SK-N-SH (cell line): ENCODE measurements around the gene LAMTOR2. TPM values are rescaled to one million over a fixed set of nuclear protein-coding genes. Genes with fewer than 3 reads are reported as not detected.

Source experiments
- CTCF ChIA-PET: fragments of 300-600, 350-600 bp; formaldehyde crosslinking; extraction: SDS; loops from one replicate; lab custom pipeline; 2021; lab: Yijun Ruan, JAX
- POLR2A ChIA-PET: fragments of 350-600 bp; sonication (Branson Sonifier 250); formaldehyde crosslinking; extraction: SDS; loops from one replicate; lab custom pipeline; 2020; ENCODE audit warnings: antibody characterized with exemption, inconsistent platforms; lab: Yijun Ruan, JAX
- DNase-seq: peaks from one replicate; pipeline ENCODE4 v3.0.0; 2012
- H2AFZ ChIP-seq: fragments of 200-600 bp; sonication (generic); 2 replicates; pipeline ENCODE4 v1.8.1; 2016; ENCODE audit warnings: antibody characterized with exemption, mild to moderate bottlenecking, low read depth
- H3F3A ChIP-seq: fragments of 200-600 bp; sonication (generic); replicated peaks from 2 replicates; pipeline ENCODE3; 2016; ENCODE audit warnings: antibody characterized with exemption, mild to moderate bottlenecking; ENCODE audit not compliant: insufficient read depth
- H3K27ac ChIP-seq, 2 experiments: fragments of 200-500 bp in 1 of 2; fragments of 200-600 bp in 1 of 2; sonication (Bioruptor generic) in 1 of 2; sonication (generic), shearing (Covaris generic) in 1 of 2; 2 replicates each; pipeline versions ENCODE4 v1.5.1 to v1.6.1; 2014 to 2016; ENCODE audit warnings: low read depth in 2 of 2, inconsistent platforms in 1 of 2, low read length in 1 of 2, mild to moderate bottlenecking in 1 of 2, mixed read lengths in 1 of 2
- H3K27me3 ChIP-seq: fragments of 200-600 bp; sonication (generic), shearing (Covaris generic); 2 replicates; pipeline ENCODE4 v1.6.1; 2016; ENCODE audit warnings: mixed run types; ENCODE audit not compliant: insufficient read depth
- H3K36me3 ChIP-seq, 2 experiments: fragments of 200-500 bp in 1 of 2; fragments of 200-600 bp in 1 of 2; sonication (Bioruptor generic) in 1 of 2; sonication (generic) in 1 of 2; replicated peaks in 1 of 2; 2 replicates each; pipeline versions ENCODE3 to v1.5.1; 2014 to 2016; ENCODE audit warnings: low read length in 1 of 2, mild to moderate bottlenecking in 1 of 2; ENCODE audit not compliant: insufficient read depth in 2 of 2, control insufficient read depth in 1 of 2
- H3K4me1 ChIP-seq, 2 experiments: fragments of 200-500 bp in 1 of 2; fragments of 200-600 bp in 1 of 2; sonication (Bioruptor generic) in 1 of 2; sonication (generic), shearing (Covaris generic) in 1 of 2; 2 replicates each; pipeline versions ENCODE4 v1.5.1 to v1.6.1; 2014 to 2016; ENCODE audit warnings: low read depth in 1 of 2, low read length in 1 of 2, mixed run types in 1 of 2; ENCODE audit not compliant: insufficient read depth in 2 of 2, control insufficient read depth in 1 of 2
- H3K4me2 ChIP-seq: fragments of 200-600 bp; sonication (generic), shearing (Covaris generic); 2 replicates; pipeline ENCODE4 v1.6.1; 2017; ENCODE audit warnings: mixed run types
- H3K4me3 ChIP-seq, 2 experiments: fragments of 200-500 bp in 1 of 2; fragments of 200-600 bp in 1 of 2; sonication (Bioruptor generic) in 1 of 2; sonication (generic), shearing (Covaris generic) in 1 of 2; 2 replicates each; pipeline versions ENCODE4 v1.5.1 to v1.8.1; 2014 to 2016; ENCODE audit warnings: low read depth in 2 of 2, inconsistent platforms in 1 of 2, low read length in 1 of 2, mild to moderate bottlenecking in 1 of 2, mixed read lengths in 1 of 2, moderate library complexity in 1 of 2
- H3K79me2 ChIP-seq: fragments of 200-600 bp; sonication (generic); 2 replicates; pipeline ENCODE4 v1.8.1; 2017; ENCODE audit warnings: mild to moderate bottlenecking; ENCODE audit not compliant: insufficient read depth
- H3K9ac ChIP-seq: fragments of 200-600 bp; sonication (generic); 2 replicates; pipeline ENCODE4 v1.6.1; 2017; ENCODE audit warnings: mixed run types
- H3K9me2 ChIP-seq: fragments of 200-600 bp; sonication (generic); 2 replicates; pipeline ENCODE4 v1.6.1; 2017; ENCODE audit warnings: mixed run types
- H3K9me3 ChIP-seq: fragments of 200-600 bp; sonication (generic); 2 replicates; pipeline ENCODE4 v1.6.1; 2017; ENCODE audit warnings: mixed run types, mild to moderate bottlenecking, moderate library complexity
- H4K20me1 ChIP-seq: fragments of 200-600 bp; sonication (generic); 2 replicates; pipeline ENCODE4 v1.6.1; 2017; ENCODE audit warnings: mild to moderate bottlenecking, mixed run types; ENCODE audit not compliant: insufficient read depth
- CHD2 ChIP-seq: fragments of 150-350 bp; IDR thresholded peaks from 2 replicates; pipeline ENCODE4 v1.6.1; 2018; ENCODE audit warnings: low read length; ENCODE audit not compliant: partially characterized antibody
- EP300 ChIP-seq, 2 experiments: IDR thresholded peaks; 2 replicates each; pipeline versions ENCODE4 v1.4.0 to v1.6.1; 2012; ENCODE audit warnings: borderline replicate concordance in 1 of 2, low read depth in 1 of 2, low read length in 1 of 2
- EZH2phosphoT487 ChIP-seq: fragments of 200-600 bp; sonication (generic); IDR thresholded peaks from 2 replicates; pipeline ENCODE4 v1.6.1; 2017; ENCODE audit warnings: low read depth, mixed run types, mild to moderate bottlenecking, antibody characterized with exemption, moderate library complexity, borderline replicate concordance
- FOXJ3 ChIP-seq: sonication (generic); formaldehyde crosslinking; IDR thresholded peaks from 2 replicates; pipeline ENCODE4 v1.5.1; 2020; ENCODE audit warnings: mild to moderate bottlenecking, missing genetic modification reagents
- GABPA ChIP-seq: IDR thresholded peaks from 2 replicates; pipeline ENCODE4 v1.4.0; 2012; ENCODE audit warnings: low read depth, mild to moderate bottlenecking
- JUND ChIP-seq: IDR thresholded peaks from 2 replicates; pipeline ENCODE4 v1.4.0; 2012
- MXI1 ChIP-seq: IDR thresholded peaks from 2 replicates; pipeline ENCODE4 v1.6.1; 2012; ENCODE audit warnings: mild to moderate bottlenecking, low read depth, low read length, improper control_type of control experiment
- NRF1 ChIP-seq: IDR thresholded peaks from 2 replicates; pipeline ENCODE4 v1.6.1; 2012; ENCODE audit warnings: low read depth, mild to moderate bottlenecking, low read length
- RCOR1 ChIP-seq: fragments of 150-350 bp; IDR thresholded peaks from 2 replicates; pipeline ENCODE4 v1.6.1; 2017; ENCODE audit warnings: antibody characterized with exemption, low read length
- REST ChIP-seq: IDR thresholded peaks from 2 replicates; pipeline ENCODE4 v1.6.1; 2012; ENCODE audit warnings: mild to moderate bottlenecking, low read depth, low read length, moderate library complexity
- RFX5 ChIP-seq: IDR thresholded peaks from 2 replicates; pipeline ENCODE4 v1.6.1; 2012; ENCODE audit warnings: mild to moderate bottlenecking, improper control_type of control experiment, low read length
- SIN3A ChIP-seq: IDR thresholded peaks from 2 replicates; pipeline ENCODE4 v1.6.1; 2012; ENCODE audit warnings: low read depth, mild to moderate bottlenecking, low read length, moderate library complexity, borderline replicate concordance
- SMC3 ChIP-seq: IDR thresholded peaks from 2 replicates; pipeline ENCODE4 v1.6.1; 2012; ENCODE audit warnings: low read depth, low read length, improper control_type of control experiment
- TAF1 ChIP-seq: IDR thresholded peaks from 2 replicates; pipeline ENCODE4 v1.6.1; 2012; ENCODE audit warnings: low read depth, mild to moderate bottlenecking, low read length, moderate library complexity, borderline replicate concordance
- TCF12 ChIP-seq: IDR thresholded peaks from 2 replicates; pipeline ENCODE4 v1.4.0; 2012
- TEAD4 ChIP-seq: IDR thresholded peaks from 2 replicates; pipeline ENCODE4 v1.4.0; 2012; ENCODE audit warnings: mild to moderate bottlenecking, borderline replicate concordance; ENCODE audit not compliant: insufficient read depth
- USF2 ChIP-seq: fragments of 150-350 bp; IDR thresholded peaks from 2 replicates; pipeline ENCODE4 v1.6.1; 2017; ENCODE audit warnings: antibody characterized with exemption, low read length, low read depth, borderline replicate concordance
- ZBTB33 ChIP-seq: IDR thresholded peaks from 2 replicates; pipeline ENCODE4 v1.4.0; 2012; ENCODE audit warnings: low read depth, borderline replicate concordance
- WGBS: methylation state at CpG from one replicate; pipeline ENCODE4 v1.1.6; 2017; ENCODE audit warnings: low lambda C conversion rate; 5-methylcytosine and 5-hydroxymethylcytosine counted together
- polyA plus RNA-seq, 3 experiments: library from polyadenylated mRNA; depleted of rRNA; stranded (reverse); fragments of >200 nt; gene quantifications; 2 replicates each; pipeline ENCODE4 v1.2.3, GENCODE V29; 2012
- TF ChIP-seq, protein P1 (sequence below): fragments of 150-350 bp; IDR thresholded peaks from 2 replicates; pipeline ENCODE4 v1.6.1; 2016; ENCODE audit warnings: mild to moderate bottlenecking, low read depth, low read length
- TF ChIP-seq, protein P2 (sequence below): IDR thresholded peaks from 2 replicates; pipeline ENCODE4 v1.4.0; 2012; ENCODE audit warnings: low read depth
- TF ChIP-seq, protein P3 (sequence below): fragments of 200-600 bp; sonication (generic); IDR thresholded peaks from 2 replicates; pipeline ENCODE4 v1.6.1; 2017; ENCODE audit warnings: antibody characterized with exemption, mild to moderate bottlenecking, moderate library complexity

Gene LAMTOR2
- polyA plus RNA-seq, 1 of the 3 experiments (the other 2 are of a cell fraction), result 230 TPM

GRCh38 chr1:156096640-156097391, 42.2 kb downstream of the LAMTOR2 start:
- Histone ChIP-seq H3K27ac (peak overlapping the region; percentile 25 to 85; a peak in 3 of 4 replicates), H3F3A (peaks cover 22% of the 10 kb centered on the region), H3K4me3 (no peak overlapping the region; a peak in 1 of 4 replicates), H2AFZ (peak overlapping the region; percentile 58; the same call in 1 of the 2 replicates), H3K9me2 (no peaks in the 10 kb centered on the region), H3K9me3 (no peaks in the 10 kb centered on the region), H3K4me1 (peaks cover 13 to 23% of the 10 kb centered on the region in 2 experiments; a peak in 3 of 4 replicates), H3K36me3 (peaks cover 0 to 3% of the 10 kb centered on the region in 2 experiments), H3K4me2 (peak overlapping the region; percentile 64), H3K79me2 (peaks cover 45% of the 10 kb centered on the region; the same call in 1 of the 2 replicates), H4K20me1 (no peaks in the 10 kb centered on the region), H3K9ac (peak overlapping the region; percentile 69), H3K27me3 (no peaks in the 10 kb centered on the region)
- DNase-seq, result peak; percentile 89
- ChIA-PET CTCF (interaction anchor here (0.6 to 29.6 kb wide), 30 partner anchors 9 to 433 kb away, joined by 3 to 1559 read pairs (median 4); partner anchors contain the start of genes BGLAP, GLMP, LMNA and MEX3A), POLR2A (interaction anchor here (0.9 to 1.4 kb wide), 2 partner anchors 9 to 33 kb away, joined by 3 to 4 read pairs; no protein-coding TSS in a partner anchor)
- WGBS, result 33% methylated on average over 12 of the region's 14 CpGs
- TF ChIP-seq TEAD4, result no peak
- no peak for TF ChIP-seq GABPA
- TF ChIP-seq RFX5, result no peak
- TF ChIP-seq REST, result no peak
- TF ChIP-seq ZBTB33, result no peak
- TF ChIP-seq, protein P1, sequence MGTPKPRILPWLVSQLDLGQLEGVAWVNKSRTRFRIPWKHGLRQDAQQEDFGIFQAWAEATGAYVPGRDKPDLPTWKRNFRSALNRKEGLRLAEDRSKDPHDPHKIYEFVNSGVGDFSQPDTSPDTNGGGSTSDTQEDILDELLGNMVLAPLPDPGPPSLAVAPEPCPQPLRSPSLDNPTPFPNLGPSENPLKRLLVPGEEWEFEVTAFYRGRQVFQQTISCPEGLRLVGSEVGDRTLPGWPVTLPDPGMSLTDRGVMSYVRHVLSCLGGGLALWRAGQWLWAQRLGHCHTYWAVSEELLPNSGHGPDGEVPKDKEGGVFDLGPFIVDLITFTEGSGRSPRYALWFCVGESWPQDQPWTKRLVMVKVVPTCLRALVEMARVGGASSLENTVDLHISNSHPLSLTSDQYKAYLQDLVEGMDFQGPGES, result no peak
- 0 out of 2 replicates have a peak, but pooled peaks have one; percentile 35 for TF ChIP-seq TAF1
- TF ChIP-seq SIN3A, result no peak
- TF ChIP-seq EZH2phosphoT487, result no peak
- no peak for TF ChIP-seq FOXJ3 (CRISPR knock-in tag)
- no peak for TF ChIP-seq RCOR1
- TF ChIP-seq, protein P2, sequence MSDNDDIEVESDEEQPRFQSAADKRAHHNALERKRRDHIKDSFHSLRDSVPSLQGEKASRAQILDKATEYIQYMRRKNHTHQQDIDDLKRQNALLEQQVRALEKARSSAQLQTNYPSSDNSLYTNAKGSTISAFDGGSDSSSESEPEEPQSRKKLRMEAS, result 0 out of 2 replicates have a peak, but pooled peaks have one; percentile 37
- peak; percentile 100 for TF ChIP-seq SMC3
- no peak for TF ChIP-seq EP300 (IDR thresholded peaks at IDR 0.05; ENCODE audit: borderline replicate concordance in 1 of 2, low read depth in 1 of 2, low read length in 1 of 2)
- no peak for TF ChIP-seq CHD2
- TF ChIP-seq TCF12, result no peak
- peak; percentile 67 for TF ChIP-seq NRF1
- TF ChIP-seq MXI1, result no peak
- TF ChIP-seq JUND, result no peak
- TF ChIP-seq, protein P3, sequence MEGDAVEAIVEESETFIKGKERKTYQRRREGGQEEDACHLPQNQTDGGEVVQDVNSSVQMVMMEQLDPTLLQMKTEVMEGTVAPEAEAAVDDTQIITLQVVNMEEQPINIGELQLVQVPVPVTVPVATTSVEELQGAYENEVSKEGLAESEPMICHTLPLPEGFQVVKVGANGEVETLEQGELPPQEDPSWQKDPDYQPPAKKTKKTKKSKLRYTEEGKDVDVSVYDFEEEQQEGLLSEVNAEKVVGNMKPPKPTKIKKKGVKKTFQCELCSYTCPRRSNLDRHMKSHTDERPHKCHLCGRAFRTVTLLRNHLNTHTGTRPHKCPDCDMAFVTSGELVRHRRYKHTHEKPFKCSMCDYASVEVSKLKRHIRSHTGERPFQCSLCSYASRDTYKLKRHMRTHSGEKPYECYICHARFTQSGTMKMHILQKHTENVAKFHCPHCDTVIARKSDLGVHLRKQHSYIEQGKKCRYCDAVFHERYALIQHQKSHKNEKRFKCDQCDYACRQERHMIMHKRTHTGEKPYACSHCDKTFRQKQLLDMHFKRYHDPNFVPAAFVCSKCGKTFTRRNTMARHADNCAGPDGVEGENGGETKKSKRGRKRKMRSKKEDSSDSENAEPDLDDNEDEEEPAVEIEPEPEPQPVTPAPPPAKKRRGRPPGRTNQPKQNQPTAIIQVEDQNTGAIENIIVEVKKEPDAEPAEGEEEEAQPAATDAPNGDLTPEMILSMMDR, result peak; percentile 96
- no peak for TF ChIP-seq USF2
